ENCODE measurements around the gene AK9.
"Not testable (repeated sequence)": the region's sequence is repeated elsewhere in the genome, so short reads cannot be mapped to it uniquely, and the experiment has no call there.

The AK9 gene

DNA sequence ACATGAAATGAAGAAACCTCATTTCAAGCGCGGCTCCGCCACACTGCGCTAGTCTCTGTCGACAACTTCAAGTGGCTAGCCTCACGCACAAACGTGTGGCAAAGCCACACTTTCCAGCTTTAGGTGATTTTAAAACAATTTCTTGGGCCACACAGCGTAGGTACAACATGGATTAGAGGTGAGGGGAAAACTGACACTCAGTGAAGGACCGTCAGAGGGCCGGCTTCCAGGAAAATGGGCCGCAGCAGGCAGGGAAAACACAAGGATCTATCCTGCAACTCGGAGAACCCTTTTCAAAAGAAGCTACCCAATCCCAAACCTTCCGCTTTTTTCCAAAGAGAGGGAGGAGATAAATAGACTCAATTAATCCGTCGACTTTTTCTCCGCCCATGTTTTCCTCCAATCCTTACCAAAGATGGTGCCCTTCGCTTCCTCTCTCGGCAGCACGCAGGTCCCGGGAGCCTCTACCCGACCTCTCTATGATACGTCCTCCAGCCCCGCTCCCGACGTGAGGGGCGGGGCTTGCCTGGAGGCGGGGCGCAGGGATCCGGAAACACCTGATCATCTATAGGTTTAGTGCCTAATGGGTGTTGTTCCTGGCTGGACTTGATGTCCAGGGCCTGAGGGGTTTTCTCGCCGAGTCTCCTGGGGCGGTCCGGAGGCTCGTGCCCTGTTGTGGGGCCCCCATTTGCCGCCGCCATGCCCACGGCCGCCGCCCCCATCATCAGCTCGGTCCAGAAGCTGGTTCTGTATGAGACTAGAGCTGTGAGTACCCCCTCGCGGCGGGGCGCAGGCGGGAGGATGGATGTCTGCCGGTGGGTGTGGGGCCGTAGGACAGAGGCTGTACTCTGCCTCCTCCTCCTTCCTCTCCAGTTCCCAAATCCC, at the start of gene AK9, which contains the start of gene FIG4:
TSS of gene AK9 (minus strand) at position 466 of the 885 bp plus-strand sequence. CDS start 15,457 bp downstream, outside the sequence.
TSS of gene FIG4 (plus strand) at position 560 of the 885 bp plus-strand sequence. CDS start at position 700, 140 bp downstream.
- peak; percentile 87 for DNase-seq (ENCODE audit: low spot score)

DNA sequence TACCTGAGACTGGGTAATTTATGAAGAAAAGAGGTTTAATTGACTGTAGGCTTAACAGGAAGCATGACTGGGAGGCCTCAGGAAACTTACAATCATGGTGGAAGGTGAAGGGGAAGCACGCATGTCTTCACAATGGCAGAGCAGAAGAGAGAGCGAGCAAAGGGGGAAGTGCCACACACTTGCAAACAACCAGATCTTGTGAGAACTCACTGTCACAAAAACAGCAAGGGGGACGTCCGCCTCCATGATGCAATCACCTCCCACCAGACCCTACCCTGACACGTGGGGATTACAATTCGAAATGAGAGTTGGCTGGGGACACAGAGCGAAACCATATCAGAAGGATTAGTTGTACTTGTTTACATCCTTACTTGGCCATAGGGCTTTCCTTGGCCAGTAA, 49.8 kb upstream of the AK9 start:
- DNase-seq (ENCODE audit: low spot score): no peak

DNA sequence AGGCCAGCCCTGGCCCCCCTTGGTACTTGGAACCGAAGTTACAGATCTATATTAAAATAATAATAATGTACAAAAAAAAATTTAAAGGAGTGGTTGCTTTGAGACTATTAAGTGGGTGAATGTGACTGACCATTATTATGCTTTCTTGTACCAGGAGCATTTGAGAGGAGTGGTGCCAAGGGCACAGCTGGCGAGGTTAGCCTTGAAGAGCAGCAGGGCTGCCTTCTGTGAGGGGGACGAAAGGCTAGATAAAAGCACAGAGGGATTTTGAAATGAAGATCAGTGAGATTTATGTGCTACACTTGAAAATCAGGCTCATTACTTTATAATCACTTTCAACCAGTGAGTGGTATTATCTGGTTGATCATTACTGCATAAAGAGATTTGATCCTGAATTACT, 48.7 kb upstream of the AK9 start:
- no peak for DNase-seq (ENCODE audit: low spot score)

DNA sequence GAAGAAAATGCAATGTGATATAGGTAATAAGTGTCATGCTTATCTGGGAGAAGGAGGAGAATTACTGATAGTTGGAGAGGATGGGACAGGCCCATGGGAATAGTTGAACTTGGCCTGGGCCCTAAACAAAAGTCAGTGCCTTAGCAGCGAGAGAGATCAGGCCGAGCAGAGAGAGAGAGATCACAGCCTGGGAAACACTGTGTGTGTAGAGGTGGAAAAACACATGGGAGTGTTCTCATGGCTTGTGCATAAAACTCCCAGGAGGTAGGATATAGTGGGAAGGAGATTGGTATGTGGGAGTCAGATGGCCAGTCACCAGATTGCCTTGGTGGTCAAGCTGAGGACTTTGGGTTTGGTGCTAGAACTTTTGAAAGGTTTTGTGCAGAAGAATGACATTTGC, 47.7 kb upstream of the AK9 start:
- no peak for DNase-seq (ENCODE audit: low spot score)

DNA sequence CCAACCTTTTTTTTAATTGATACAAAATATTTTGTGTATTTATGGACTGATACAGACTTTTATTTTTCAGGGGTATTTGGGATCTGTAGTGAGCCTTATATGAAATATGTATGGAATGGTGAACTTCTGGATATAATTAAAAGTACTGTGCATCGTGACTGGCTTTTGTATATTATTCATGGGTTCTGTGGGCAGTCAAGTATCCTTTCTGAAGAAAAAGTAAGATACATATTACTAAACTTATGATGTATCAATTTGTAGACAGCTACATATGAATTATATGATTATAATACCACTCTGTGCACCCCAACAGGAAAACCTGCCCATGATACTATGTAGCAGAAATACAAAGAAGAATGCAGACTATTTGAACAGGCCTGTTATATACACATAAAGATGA, 47.3 kb upstream of the AK9 start:
- no peak for DNase-seq (ENCODE audit: low spot score)

DNA sequence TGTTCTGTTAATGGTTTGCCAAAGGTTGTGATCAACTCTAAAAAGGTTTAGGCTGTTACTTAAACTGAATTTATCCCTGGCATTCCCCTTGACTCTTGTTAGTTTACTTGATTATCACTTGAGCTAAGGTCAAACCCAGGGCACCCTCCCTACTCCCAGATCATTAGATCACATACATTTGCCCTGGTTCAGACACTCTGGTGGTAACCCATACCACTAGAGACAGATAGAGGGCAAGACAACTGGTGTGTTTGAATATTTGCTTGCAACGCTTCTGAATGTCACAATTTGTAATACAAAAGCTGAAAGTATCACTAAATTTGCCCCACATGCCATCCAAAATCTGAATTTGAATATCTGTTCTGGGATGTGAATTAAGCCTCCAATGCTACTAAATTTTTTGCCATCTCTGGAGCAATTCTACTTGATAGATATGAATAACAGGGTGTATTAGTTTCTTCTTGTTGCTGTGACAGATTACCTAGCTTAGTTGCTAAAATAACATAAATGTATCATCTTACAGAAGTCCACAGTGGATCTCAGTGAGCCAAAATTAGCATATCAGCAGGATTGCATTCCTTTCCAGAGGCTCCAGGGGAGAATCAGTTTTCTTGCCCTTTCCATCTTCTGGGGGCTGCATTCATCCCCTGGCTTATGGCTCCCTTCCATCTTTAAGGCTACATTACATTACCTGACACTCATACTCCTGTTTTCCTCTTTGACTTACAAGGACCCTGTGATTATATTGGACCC, 45.4 kb upstream of the AK9 start:
- DNase-seq (ENCODE audit: low spot score): no peak

DNA sequence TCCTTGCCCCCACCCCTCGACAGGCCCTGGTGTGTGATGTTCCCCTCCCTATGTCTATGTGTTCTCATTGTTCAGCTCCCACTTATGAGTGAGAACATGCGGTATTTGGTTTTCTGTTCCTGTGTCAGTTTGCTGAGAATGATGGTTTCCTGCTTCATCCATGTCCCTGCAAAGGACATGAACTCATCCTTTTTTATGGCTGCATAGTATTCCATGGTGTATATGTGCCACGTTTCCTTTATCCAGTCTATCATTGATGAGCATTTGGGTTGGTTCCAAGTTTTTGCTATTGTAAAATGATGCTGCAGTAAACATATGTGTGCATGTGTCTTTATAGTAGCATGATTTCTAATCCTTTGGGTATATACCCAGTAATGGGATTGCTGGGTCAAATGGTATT, 34.2 kb upstream of the AK9 start:
- not testable (repeated sequence) for DNase-seq (ENCODE audit: low spot score)

DNA sequence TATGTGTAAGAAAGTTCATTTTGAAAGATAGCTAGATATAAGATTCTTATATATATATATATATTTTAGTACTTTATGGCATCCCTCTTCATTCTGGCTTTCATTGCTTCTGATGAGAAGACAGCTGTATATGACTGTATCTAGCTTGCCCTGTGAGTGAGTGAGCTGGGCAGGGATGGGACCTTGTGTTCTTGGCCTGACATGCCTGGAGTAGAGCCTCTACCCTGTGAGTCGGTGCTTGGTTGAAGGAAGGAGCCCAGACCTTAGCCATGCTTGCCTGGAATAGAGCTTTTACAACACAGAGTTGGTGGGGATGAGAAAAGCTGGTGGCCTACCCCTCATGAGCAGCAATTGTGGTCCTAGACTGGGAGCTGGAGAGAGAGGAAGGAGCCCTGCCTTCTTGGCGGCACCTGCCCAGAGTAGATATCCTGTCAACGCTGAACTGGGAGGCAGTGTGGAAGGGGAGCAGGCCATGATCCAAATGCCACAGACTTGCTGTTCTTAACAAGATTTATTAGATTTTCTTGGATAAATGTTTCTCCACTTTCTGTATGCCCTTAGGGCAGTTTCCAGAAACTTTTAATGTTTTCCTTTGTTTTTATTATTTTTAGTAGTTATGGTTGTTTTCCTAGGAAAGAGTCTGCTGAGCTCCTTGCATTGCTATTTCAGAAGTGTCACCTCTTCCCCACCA, 31.7 kb upstream of the AK9 start:
- DNase-seq (ENCODE audit: low spot score): no peak

DNA sequence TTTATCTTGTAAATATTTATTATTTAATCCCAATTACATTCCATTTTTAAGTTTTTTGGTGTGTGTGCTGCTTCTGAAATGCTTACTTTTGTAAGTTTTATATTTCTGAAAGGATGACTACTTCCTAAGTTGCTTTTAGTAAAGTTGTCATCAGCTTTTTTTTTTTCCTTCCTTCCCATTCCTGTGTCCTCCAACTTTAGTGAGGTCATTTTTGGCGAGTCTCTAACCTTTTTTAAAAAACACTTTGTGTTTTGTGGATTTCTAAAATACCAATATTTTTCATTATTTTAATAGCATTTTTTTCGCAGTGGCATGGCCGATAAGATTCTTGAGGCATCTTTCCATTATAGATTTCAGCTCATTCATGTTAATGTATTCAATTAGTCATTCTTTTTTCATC, 31.0 kb upstream of the AK9 start:
- DNase-seq (ENCODE audit: low spot score): no peak

DNA sequence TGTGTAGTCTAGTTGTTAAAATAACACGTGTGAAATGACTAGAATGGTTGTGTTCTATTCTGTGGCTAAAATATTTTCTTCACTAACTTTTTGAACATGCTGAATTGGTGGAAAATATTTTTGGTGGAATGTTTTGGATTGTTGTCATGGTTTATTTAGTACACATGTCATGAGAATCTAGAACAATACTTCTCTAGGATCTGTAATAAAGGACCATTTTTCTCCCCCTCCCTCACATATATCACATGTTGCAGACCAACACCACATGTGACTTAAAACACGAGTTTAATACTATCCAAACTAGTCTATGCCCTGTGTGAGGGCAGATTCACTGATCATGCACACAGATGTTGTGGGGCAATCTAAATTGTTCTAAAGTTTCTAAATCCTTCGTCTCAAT, 29.3 kb upstream of the AK9 start:
- DNase-seq (ENCODE audit: low spot score): no peak

DNA sequence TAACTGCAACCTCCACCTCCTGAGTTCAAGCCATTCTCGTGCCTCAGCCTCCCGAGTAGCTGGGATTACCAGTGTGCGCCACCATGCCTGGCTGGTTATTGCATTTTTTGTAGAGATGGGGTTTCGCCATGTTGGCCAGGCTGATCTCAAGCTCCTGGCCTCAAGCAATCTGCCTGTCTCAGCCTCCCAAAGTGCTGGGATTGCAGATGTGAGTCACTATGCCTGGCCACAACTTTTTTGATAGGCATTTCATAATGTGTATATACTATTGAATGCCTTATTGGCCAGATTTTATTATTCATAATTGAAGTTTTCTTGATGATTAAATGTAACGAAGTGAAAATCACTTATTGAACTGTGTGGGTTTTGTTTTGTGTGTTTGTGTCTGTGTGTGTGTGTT, 28.0 kb upstream of the AK9 start:
- DNase-seq (ENCODE audit: low spot score): no peak

DNA sequence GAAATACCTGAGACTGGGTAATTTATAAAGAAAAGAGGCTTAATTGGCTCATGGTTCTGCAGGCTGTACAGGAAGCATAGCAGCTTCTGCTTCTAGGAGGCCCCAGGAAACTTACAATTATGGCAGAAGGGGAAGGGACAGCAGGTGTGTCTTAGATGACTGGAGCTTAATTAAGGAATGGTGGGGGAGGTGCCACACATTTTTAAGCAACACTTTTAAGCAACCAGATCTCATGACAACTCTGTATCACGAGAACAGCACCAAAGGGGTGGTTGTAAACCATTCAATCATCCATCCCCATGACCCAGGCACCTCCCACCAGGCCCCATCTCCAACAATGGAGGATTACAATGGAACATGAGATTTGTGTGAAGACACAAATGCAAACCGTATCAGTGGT, 27.0 kb upstream of the AK9 start:
- DNase-seq (ENCODE audit: low spot score): no peak

DNA sequence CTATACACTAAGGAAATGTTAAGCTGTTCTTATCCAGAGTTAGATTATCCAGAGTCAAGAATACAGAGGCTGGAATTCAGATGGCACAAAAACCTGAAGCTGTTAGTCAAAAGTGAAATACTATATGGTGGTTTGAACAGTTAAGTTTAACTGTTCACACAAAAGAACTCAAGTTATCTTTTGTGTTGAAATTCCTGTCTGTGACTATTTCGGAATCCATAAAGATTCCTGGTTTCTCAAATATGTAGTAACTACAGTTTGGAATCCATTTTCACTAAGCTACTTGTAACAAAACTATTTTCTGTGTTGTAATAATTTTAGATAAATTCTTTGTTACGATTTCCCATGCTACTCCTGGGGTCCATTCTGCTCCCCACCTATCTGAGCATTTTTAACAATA, 24.6 kb upstream of the AK9 start:
- DNase-seq (ENCODE audit: low spot score): no peak

DNA sequence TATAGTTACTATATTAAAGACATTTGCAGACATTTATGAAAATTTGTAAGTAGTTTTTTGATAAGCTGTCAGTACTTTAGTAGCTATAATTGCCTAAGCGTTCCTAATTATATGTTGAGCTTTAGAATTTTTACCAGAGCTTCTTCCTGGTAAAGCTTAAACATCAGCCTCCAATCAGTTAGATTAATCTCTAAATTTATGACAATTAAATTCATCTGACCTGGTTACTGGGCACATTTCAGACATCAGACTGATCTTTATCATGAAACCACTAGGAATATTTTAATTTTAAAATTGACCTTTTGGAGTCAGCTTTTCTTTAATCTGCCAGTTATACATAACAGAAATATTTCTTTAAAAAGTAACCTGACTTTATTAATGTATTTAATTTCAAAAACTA, 23.6 kb upstream of the AK9 start:
- no peak for DNase-seq (ENCODE audit: low spot score)

DNA sequence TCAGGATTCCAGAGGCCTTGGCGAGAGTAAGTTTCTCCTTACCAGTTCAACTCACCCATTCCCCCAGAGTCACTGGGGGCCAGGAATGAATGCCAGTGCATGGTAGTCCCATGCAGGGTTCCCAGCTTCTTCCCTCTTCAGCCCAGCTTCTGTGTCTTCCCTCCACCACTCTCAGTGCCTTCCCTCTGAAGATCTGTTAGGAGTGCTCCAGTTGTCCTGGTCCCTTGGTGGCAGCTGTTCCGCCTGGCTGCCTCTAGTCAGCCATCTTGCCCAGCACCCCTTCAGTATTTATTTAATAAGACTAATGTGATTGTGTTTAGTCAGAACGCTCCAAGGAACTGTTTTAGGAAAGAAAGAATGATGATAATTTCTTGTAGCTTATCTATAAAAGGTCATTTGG, 23.2 kb upstream of the AK9 start:
- DNase-seq (ENCODE audit: low spot score): no peak

DNA sequence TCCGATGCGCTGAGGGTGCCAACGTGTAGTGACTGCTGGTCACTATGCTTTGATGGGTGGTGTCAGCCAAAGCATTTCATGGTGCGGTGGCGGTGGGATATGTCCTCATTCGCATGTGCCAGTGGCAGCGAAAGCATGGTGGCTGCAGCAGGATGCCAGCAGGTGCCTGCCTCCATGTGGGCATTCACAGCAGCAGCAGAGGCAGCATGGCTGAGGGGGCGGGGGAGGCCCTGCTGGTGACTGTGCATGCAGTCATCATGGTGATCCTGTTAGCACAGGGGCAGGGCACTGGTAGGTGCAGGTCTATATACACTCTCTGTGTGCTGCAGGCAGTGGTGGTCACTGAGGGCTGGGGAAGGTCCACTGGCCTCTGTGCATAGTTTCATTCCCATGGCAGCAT, 22.1 kb upstream of the AK9 start:
- DNase-seq (ENCODE audit: low spot score): no peak

DNA sequence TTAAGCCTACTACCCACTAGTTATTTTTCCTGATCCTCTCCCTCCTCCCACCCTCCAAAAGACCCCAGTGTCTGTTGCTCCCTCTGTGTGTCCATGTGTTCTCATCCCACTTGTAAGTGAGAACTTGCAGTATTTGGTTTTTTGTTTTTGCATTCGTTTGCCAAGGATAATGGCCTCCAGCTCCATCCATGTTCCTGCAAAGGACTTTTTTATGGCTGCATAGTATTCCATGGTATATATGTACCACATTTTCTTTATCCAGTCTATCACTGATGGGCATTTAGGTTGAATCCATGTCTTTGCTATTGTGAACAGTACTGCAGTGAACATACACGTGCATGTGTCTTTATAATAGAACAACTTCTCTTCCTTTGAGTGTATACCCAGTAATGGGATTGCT, 17.1 kb upstream of the AK9 start:
- DNase-seq (ENCODE audit: low spot score): not testable (repeated sequence)

DNA sequence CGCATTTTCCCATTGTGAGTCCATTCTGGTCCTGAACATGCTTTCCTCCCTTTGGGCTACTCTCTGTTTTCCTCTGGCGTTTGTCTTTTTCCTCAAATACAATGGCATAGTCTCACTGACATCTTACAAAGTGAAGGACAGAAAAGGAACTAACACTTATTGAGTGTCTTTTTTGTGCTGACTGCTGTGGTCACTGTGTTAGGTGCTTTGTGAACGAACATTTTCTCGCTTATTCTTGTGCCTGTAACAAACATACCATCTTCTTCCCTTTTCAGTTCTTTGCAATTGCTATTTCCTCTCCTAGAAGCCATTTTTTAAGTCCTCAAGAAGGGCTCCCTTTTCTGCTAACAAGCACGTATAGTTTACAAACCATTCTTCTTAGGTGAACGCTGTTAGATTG, 15.5 kb upstream of the AK9 start:
- DNase-seq (ENCODE audit: low spot score): no peak

DNA sequence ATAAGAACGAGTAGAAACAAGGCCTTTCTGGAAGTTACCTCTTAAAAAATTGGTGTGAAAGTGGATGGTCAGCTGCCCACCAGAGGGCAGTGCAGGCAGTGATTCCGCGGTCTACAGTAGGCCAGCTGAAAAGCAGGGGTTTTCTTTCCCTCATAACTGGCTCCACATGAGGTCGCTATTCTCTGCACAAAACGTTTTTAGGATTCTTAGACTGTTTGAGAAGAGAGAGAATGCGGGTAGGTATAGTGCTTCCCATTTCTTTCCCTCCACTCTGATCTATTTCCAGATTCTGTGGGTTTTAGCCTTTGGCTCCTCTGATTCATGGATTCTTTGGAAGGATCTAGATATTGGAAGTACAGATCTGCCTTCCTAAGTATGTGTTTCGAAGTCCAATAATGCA, 14.3 kb upstream of the AK9 start:
- DNase-seq (ENCODE audit: low spot score): peak; percentile 67

DNA sequence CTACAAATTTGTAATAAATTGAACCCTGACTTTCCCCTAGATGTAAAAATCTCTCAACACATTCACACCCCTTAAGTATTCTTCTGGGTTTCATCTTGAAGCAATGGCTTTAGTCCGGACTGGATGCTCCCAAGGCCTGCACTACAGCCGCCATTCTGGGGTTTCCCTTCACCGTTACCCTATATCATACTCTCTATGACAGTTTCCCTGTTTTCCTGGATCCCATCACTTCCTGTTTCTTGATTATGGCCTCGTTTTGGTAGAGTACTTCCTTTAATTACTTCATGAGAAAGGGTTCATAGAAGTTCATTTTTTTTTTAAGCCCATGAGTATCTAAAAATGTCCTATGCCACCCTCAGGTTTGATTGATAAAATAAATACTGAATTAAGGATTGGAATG, 11.8 kb upstream of the AK9 start:
- no peak for DNase-seq (ENCODE audit: low spot score)

DNA sequence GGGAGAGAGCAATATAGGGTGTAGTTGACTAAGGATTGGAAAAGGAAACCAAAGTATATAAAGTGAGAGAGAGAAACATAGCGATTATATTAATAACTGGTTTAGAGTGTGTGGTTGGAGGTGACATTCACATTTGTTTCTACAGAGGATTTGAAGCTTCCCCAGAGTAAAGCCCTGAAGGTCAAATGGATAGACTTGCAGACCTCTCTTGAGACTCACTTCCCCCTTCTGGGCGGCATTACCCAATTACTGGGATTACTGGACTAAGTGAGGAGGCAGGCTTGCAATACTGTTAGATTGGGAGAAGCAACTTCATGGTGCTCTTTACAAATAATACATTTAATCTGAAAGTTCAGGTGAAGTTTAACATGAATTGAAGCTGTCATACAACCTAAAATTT, 10.8 kb upstream of the AK9 start:
- DNase-seq (ENCODE audit: low spot score): no peak

DNA sequence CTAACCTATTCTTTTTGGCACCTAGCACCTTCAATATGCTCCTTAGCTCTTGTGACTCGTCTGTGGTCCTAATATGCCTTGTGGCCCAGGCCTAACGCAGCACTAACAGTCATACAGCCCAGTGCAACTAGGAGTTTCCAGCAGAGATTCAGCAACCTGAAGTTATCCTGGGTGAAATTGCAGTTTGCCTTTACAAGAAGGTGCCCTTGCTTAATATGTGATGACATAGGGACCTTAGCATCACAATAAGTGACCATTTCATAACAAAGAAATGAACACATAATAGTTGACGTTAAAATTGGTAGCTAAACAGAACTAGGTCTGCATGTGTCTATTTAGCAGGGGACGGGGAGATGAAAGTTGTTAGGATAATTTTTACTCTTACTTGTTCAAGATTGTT, 10.2 kb upstream of the AK9 start:
- no peak for DNase-seq (ENCODE audit: low spot score)

DNA sequence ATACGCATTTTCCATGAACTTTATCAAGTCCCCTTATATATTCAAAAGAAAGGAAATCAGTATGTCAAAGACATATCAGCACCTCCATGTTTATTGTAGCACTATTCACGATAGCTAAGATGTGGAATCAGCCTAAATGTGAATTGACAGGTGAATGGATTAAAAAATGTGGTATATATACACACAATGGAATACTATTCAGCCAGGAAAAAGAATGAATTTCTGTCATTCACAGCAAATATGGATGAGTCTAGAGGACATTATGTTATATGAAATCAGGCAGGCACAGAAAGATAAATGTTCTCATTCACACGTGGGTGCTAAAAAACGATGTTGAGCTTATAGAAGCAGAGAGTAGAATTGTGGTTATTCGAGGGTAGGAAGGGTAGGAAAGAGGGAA, 5.4 kb upstream of the AK9 start:
- no peak for DNase-seq (ENCODE audit: low spot score)
